ENCODE results near the gene SLC30A1. TPM values are rescaled to one million over a fixed set of nuclear protein-coding genes. Genes with fewer than 3 reads are reported as not detected.

Gene SLC30A1
- total RNA-seq, 1 experiment from 2014 or later = 6.7 TPM

DNA sequence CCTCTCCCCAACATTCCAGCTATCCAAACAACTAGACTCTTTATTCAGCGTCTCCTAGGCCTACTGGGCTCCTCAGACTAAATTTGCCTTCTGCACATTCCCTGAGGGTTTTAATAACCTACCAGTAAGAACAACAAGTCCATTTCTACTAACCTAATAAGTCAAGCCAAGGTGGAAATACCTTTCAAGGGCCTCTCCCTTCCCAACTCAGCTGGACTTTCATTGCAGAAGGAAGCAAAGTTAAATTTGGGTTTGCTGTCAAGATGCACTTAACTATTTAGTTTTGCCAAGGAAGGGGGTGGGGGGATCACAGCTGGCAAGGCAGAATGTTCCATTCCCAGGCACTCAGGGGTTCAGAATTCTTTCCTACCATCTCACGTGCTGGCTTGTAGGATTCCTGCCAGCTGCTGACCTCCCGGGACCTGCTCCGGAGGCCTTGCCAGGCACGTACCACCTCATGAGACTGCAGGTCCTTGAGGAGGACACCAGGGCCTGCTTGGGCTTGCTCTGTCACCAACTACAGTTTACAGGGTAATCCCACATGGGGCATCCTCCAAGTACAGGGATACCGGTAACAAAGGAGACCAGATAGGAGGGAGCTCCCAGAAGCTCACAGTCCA, 29.8 kb downstream of the SLC30A1 start:
- Histone ChIP-seq H3K4me1 (ENCODE audit: insufficient read depth, low read length) (no peaks in the 10 kb centered on the region), H3K4me2 (ENCODE audit: low read length) (no peak overlapping the region)
- no peak for DNase-seq

DNA sequence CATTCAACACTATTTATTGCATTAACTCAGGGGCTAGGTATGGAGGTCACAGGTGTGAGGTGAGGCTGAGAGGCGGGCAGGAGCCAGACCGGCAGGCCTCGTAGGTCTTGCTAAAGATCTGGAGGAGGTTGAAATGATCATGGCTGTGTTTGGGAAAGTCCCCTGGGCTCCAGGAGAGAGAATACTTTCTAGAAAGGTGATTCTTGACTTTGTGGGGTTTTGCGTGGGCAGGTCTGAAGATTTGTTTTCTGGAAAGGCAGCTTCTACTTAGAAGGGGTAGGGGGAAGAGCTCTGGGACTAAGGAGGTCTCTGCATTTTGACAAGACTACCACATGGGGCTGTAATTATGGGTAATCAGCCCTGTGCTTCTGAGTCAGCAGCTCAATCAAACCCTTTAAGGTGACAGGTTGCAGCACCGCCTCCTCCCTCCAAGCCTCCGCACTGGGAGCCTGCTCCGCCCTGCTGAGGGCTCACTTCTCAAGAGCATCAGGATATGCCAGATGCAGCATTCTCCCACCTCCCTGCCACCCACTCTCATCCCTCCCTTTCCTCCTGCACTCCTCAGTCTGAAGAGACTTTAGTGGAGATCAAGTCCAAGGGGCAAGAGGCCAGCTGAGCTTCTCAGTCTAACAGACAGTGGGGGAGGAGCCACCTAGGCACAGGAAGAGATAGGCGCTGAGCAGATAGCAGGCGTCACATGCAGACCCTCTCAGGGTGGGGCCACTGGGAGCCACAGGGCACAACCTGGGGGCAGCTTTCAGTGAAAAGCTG, 30.5 kb downstream of the SLC30A1 start:
- H3K9me3 ChIP-seq (ENCODE audit: low read length) = no peaks in the 10 kb centered on the region
- no peaks in the 10 kb centered on the region for H3F3A ChIP-seq (ENCODE audit: low read length, unreplicated experiment)
- POLR2A ChIA-PET (ENCODE audit: unreplicated experiment) = interaction anchor here (0.6 kb wide), 1 partner anchor 146 kb away, joined by 3 read pairs; no protein-coding TSS in a partner anchor
- no peak overlapping the region for H3K27ac ChIP-seq (ENCODE audit: low read length)
- no peaks in the 10 kb centered on the region for H4K20me1 ChIP-seq (ENCODE audit: low read length)
- TF ChIP-seq EZH2 (IDR thresholded peaks at IDR 0.05; ENCODE audit: low read length, unreplicated experiment) = no peak
- no peak for TF ChIP-seq EZH2phosphoT487 (IDR thresholded peaks at IDR 0.05; ENCODE audit: borderline replicate concordance, low read length)
- no peak overlapping the region for H2AFZ ChIP-seq (ENCODE audit: low read length)
- H3K27me3 ChIP-seq (ENCODE audit: low read length) = no peaks in the 10 kb centered on the region
- BruUV-seq (replicated peaks) = no TSS peak
- ATAC-seq = no peak
- CTCF ChIA-PET = no interaction called here
- H3K4me1 ChIP-seq (ENCODE audit: insufficient read depth, low read length) = no peaks in the 10 kb centered on the region
- no peaks in the 10 kb centered on the region for H3K9me2 ChIP-seq (replicated peaks; ENCODE audit: low read length)
- no peak overlapping the region for H3K9ac ChIP-seq (ENCODE audit: low read length)
- intact Hi-C loops (cut with micrococcal nuclease) = no loop called here
- no peaks in the 10 kb centered on the region for H3K79me2 ChIP-seq (ENCODE audit: low read length)
- no peak overlapping the region for H3K4me2 ChIP-seq (ENCODE audit: low read length)
- no peaks in the 10 kb centered on the region for H3K36me3 ChIP-seq (ENCODE audit: low read depth, low read length)
- no peak for DNase-seq
- no peak overlapping the region for H3K4me3 ChIP-seq (ENCODE audit: low read length)

More for the DNA sequence above, 29.8 kb downstream of the SLC30A1 start:
- ChIA-PET CTCF (no interaction called here), POLR2A (ENCODE audit: unreplicated experiment) (interaction anchor here (0.6 kb wide), 1 partner anchor 147 kb away, joined by 3 read pairs; no protein-coding TSS in a partner anchor)
- H3K9me2 ChIP-seq (replicated peaks; ENCODE audit: low read length) = no peaks in the 10 kb centered on the region
- intact Hi-C loops (cut with micrococcal nuclease) = no loop called here
- no peaks in the 10 kb centered on the region for H3K36me3 ChIP-seq (ENCODE audit: low read depth, low read length)
- no peaks in the 10 kb centered on the region for H3K9me3 ChIP-seq (ENCODE audit: low read length)
- no peak for ATAC-seq
- H2AFZ ChIP-seq (ENCODE audit: low read length) = no peak overlapping the region
- H3K4me3 ChIP-seq (ENCODE audit: low read length) = no peak overlapping the region
- no peaks in the 10 kb centered on the region for H4K20me1 ChIP-seq (ENCODE audit: low read length)
- H3K9ac ChIP-seq (ENCODE audit: low read length) = no peak overlapping the region
- no peak overlapping the region for H3K27ac ChIP-seq (ENCODE audit: low read length)
- H3K27me3 ChIP-seq (ENCODE audit: low read length) = no peaks in the 10 kb centered on the region
- TF ChIP-seq EZH2 (IDR thresholded peaks at IDR 0.05; ENCODE audit: low read length, unreplicated experiment) = no peak
- TF ChIP-seq EZH2phosphoT487 (IDR thresholded peaks at IDR 0.05; ENCODE audit: borderline replicate concordance, low read length) = no peak
- TF ChIP-seq, protein P1, sequence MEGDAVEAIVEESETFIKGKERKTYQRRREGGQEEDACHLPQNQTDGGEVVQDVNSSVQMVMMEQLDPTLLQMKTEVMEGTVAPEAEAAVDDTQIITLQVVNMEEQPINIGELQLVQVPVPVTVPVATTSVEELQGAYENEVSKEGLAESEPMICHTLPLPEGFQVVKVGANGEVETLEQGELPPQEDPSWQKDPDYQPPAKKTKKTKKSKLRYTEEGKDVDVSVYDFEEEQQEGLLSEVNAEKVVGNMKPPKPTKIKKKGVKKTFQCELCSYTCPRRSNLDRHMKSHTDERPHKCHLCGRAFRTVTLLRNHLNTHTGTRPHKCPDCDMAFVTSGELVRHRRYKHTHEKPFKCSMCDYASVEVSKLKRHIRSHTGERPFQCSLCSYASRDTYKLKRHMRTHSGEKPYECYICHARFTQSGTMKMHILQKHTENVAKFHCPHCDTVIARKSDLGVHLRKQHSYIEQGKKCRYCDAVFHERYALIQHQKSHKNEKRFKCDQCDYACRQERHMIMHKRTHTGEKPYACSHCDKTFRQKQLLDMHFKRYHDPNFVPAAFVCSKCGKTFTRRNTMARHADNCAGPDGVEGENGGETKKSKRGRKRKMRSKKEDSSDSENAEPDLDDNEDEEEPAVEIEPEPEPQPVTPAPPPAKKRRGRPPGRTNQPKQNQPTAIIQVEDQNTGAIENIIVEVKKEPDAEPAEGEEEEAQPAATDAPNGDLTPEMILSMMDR (conservative IDR thresholded peaks at IDR 0.05; ENCODE audit: low read depth, low read length) = no peak
- no TSS peak for BruUV-seq (replicated peaks)
- no peaks in the 10 kb centered on the region for H3K79me2 ChIP-seq (ENCODE audit: low read length)
- no peaks in the 10 kb centered on the region for H3F3A ChIP-seq (ENCODE audit: low read length, unreplicated experiment)

DNA sequence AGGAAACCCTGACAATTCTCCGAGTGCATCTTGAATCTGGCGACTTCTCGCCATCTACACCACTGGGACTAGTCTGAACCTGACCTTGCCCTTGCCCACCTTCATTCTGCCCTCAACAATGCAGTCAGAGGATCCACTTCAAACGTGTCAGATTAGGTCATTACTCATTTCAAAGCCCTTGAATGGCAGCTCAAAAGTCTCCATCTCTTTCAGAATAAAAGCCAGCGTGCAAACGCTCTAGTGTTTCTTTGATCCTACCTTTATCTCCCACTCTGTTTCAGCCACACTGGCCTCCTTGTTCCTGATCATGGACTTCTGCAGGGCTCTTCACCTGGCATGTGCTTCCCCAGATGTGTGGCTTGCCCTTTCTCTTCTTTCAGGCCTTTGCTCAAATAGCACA, 31.3 kb downstream of the SLC30A1 start:
- intact Hi-C loops (cut with micrococcal nuclease) = no loop called here
- Histone ChIP-seq H3K4me2 (ENCODE audit: low read length) (no peak overlapping the region), H3K79me2 (ENCODE audit: low read length) (no peaks in the 10 kb centered on the region), H3K9ac (ENCODE audit: low read length) (no peak overlapping the region), H3K27ac (ENCODE audit: low read length) (no peak overlapping the region), H3F3A (ENCODE audit: low read length, unreplicated experiment) (no peaks in the 10 kb centered on the region), H3K4me1 (ENCODE audit: insufficient read depth, low read length) (no peaks in the 10 kb centered on the region), H4K20me1 (ENCODE audit: low read length) (no peaks in the 10 kb centered on the region), H3K4me3 (ENCODE audit: low read length) (no peak overlapping the region), H3K27me3 (ENCODE audit: low read length) (no peaks in the 10 kb centered on the region), H2AFZ (ENCODE audit: low read length) (no peak overlapping the region), H3K9me3 (ENCODE audit: low read length) (no peaks in the 10 kb centered on the region), H3K36me3 (ENCODE audit: low read depth, low read length) (no peaks in the 10 kb centered on the region), H3K9me2 (replicated peaks; ENCODE audit: low read length) (no peaks in the 10 kb centered on the region)
- no TSS peak for BruUV-seq (replicated peaks)
- TF ChIP-seq EZH2phosphoT487 (IDR thresholded peaks at IDR 0.05; ENCODE audit: borderline replicate concordance, low read length) (no peak), EZH2 (IDR thresholded peaks at IDR 0.05; ENCODE audit: low read length, unreplicated experiment) (no peak)
- TF ChIP-seq, protein P1 (conservative IDR thresholded peaks at IDR 0.05; ENCODE audit: low read depth, low read length) = no peak
- ATAC-seq = no peak
- DNase-seq = no peak
- CTCF ChIA-PET = no interaction called here
- POLR2A ChIA-PET (ENCODE audit: unreplicated experiment) = no interaction called here

All from PC-3 (cell line).